Stimulated activated CD4-positive, alpha-beta T cell treated with anti-CD3 and anti-CD28 coated beads, TNF-alpha, amount 100 ng/mL, for 48 hours (primary cell): ENCODE results near the gene F2R.

Source experiments
- DNase-seq, 3 donors: peaks; one replicate each; pipeline ENCODE4 v3.0.0-alpha.2; 2020; ENCODE audit warnings: low read depth in 3 of 3

Gene F2R

DNA sequence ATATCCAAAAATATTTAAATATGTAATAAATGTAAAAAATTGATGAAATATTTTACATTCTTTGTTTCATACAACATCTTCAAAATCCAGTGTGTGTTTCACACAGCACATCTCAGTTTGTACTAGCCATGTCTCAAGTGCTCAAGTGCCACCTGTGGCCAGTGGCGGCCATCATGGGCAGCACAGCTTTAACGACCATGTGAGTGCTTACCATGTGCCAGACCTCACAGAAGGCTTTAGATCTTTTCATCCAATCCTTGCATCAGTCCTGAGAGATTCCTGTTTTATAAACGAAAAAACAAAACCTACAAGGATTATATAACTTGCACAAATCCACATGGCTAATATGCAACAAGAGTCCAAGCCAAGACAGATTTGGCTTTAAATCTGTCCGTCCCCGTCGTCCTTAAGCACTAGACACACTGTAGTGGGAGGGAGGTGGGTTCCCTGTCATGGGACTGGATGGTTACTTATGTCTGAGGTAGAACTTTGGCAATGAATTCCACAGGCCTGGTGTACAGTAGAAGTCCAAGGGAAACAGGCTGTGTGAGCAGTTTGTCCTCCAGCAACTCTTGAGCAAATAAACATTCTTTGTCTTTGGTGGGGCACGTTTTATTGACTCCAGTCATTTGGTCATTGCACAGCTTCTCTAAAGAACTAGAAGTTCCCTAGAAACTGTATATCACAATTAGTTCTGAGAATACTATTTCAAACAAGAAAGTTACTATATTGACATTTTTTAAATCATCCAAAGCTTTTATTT, 25.0 kb upstream of the F2R start:
- DNase-seq, result no peak

DNA sequence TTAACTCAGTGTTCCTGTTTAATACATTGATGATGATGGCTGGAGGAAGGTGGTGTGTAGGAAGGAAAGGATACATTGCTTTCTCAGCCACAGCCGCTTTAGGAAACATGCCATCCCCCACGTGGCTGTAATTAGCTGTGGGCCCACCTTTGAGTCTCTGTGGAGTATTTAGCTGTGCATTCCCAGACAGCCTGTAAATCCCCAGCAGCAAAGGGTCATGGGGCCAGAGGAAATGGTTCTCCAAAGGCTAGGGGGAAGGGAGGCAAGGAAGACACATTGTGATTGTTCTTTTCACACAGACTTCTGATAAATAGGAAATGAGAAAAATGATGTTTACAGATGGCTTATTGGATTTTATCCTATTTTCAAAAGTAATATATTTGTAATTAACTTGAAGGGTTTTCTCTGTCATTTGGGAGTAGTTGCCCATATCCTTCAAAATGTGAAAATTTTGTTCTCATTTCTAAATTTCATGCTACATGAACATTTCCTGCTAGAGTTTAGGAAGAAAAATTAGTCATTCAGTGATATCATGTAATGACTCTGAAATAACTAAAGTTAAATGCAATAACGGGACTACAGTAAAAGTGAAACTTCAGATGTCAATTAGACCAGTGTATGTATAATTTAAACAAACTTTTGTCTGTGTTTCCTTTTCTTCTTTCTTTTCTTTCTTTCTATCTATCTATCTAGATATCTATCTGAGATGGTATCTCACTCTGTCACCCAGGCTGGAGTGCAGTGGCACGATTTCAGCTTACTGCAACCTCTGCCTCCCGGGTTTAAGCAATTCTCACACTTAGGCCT, 24.3 kb upstream of the F2R start:
- no peak for DNase-seq

DNA sequence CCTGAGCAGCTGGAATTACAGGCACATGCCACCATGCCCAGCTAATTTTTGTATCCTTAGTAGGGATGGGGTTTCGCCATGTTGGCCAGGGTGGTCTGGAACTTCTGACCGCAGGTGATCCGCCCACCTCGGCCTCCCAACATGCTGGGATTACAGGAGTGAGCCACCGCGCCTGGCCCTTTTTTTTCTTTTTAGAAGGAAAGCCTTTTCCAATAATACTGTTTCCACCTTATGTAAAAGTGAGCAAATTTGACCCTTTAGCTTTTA, 23.7 kb upstream of the F2R start:
- no peak for DNase-seq

- DNase-seq, result no peak
These were observed 23.3 kb upstream of the F2R start for GRCh38 chr5:76692651-76693050.

DNA sequence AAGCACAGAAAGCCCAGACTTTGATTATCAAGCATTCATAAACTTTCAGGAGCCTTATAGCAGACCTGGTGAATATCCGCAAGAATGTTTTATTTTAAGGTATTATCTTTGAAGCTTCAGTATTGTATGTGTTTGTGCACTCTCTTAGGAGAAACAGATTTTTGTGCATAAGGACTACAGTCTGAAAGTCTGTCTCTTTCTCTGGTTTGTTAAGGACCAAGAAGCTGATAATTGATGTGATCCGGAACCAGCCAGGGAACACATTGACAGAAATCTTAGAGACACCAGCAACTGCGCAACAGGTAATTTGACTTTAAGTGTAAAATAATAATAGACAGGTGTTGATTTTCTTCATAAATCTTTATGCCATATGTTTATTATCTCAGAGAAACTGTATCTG, 22.8 kb upstream of the F2R start:
- DNase-seq, result no peak

- no peak for DNase-seq
These were observed 21.6 kb upstream of the F2R start for GRCh38 chr5:76694317-76694716.

DNA sequence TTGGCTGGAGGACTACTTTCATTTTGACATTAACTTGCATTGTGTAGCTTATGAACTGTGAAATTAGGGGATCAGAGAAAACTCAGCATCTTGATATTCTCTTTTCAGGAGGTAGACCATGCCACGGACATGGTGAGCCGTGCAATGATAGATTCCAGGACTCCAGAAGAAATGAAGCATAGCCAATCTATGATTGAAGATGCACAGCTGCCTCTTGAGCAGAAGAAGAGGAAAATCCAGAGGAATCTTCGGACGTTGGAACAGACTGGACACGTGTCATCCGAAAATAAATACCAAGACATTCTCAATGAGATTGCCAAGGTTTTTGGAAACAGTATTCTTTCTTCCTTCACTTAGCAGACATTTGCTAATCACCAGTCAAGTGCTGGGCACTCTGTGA, 20.6 kb upstream of the F2R start:
- no peak for DNase-seq

DNA sequence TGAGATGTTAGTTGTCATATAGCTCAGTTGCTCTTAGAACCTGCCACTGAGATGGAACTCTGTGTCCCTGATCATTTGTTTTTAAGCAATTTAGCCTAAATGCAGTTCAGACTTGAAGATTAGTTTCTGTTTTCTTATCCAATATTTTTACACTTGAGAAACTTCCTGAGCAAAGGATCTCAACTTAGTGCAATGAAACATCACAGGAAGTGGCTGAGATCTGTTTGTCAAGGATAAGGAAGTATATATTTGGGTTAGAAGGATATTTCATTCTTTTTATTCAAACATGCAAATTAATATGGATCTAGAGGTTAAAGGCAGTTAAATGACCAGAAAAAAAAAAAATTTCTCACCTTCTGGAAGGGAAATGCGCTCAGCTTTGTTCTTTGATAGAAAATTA, 19.7 kb upstream of the F2R start:
- no peak for DNase-seq

DNA sequence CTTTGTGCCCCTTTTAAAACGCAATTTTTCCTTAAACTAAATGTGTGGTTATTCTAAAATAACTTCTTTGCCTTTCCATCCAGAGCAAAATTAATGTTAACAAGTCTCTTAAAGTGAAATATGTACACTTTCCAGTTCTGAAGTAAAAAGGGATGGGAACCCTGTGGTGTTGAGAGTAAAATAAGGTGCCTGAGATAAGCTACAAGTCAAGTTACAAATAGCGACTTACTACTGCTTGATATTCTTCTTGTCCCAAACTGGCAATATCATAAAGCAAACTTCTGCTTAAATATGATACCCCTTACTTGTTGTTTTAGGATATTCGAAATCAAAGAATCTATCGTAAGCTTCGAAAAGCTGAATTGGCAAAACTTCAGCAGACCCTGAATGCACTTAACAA, 18.3 kb upstream of the F2R start:
- no peak for DNase-seq

DNA sequence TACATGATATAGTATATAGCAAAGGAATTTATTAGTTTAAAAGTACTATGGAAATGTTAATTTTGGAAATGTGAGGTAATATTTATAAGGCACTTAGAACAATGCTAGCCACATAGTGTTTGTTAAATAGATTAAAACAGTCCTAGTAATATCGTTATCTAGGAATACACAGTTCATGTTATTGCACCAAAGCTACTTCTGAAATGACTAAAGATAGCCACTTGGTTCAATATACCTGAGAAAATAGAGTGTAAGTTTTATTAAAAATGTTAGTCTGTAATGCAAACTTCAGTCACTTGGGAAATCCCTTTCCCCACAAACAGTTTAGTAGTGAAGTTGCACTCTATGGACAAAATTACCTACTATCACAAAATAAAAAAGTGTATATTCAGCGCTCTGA, 15.4 kb upstream of the F2R start:
- no peak for DNase-seq

DNA sequence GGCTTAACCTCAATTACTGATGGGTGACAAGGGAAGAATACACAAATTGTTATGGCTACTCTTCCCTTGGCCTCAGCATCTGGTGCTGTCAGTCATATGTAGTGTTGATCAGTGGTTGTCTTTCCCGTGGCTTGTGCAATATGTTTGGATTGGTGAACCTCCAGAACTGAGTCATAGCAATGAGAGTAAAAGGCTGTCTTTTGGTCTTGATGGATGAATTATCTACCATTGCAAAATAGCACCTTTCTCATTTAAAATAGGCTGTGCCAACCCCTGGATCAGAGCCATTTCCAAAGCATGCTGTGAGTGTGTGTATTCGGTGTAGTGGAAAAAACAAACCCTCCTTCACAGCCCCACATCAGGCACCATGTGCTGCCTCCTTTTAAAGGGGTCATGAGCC, 14.6 kb upstream of the F2R start:
- no peak for DNase-seq

DNA sequence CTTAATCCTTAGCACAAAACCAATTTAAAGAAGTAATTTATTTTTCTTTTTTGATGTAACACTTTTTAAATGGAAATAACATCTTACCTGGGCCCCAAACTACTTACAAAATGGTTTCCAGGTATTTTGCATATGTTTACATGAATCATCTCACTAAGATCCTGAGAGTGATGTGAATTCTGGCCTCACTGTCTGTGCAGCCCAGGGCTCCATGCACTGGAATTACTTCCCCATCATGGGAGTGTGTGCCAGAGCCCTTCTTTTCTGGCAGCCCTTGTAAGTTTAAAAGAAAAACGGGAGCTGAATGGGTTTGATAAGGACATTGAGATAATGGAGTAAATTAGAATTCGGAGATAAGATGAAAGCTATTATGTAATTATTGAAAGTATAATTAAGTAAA, 12.2 kb upstream of the F2R start:
- DNase-seq, result no peak

DNA sequence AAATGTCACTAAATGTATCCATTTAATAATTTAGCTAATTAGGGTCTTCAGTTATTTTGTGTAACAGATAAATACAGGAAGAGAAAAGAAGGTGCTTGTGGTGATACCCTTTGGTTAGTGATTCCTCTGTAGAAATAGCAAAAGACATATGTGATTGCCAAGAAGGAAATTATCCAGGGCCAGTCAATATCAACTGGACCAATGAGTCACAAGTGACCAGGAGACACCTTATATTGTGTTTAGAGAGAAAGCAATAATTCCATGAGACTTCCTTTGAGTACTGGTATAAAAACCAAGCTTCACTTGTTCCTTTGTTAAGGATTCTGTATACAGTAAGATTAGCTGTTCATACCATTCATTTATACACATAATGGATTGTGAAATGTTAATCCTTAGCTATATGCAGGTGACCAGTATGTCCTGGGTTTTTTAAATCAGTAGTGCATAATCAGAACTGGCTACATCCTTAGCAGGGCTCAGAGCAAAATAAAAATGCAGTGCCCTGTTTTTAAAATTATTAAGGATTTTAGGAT, 11.7 kb upstream of the F2R start:
- no peak for DNase-seq

DNA sequence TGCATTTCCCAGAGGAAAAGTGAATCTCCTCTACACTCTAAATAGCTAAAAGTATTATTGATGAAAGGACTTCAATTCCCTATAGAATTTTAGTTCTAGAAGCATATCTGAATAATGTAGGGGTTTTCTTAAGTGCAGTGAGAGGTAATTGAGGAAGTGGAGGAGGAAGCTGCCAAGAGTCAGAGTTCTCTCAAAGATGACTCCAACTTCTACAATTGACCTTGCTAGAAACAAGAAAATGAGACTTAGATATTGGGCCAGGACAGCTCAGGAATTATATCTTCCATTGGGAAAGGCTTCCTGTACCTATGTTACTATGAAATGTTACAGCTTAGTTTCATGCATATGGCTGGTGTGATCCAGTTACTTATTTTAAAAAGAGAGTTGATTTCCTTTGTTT, 10.4 kb upstream of the F2R start:
- DNase-seq, result no peak

DNA sequence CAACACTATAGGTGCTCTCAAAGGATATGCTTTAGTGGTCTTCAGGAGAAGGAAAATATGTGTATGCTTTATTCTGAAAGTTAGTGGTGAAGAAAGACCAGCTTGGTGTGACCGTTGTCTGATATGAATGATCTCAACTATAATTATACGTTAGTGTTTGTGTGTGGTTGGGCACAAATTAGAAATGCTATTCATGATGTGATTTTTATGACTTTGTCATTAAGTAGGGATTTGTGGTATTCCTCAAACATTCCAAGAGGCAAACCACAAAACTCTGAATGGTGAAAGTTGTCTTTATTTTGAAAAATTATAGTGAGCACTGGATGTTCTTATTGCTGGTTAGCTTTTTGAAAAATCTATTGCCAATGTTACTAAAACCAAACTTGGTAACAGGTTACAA, 6.2 kb upstream of the F2R start:
- no peak for DNase-seq

DNA sequence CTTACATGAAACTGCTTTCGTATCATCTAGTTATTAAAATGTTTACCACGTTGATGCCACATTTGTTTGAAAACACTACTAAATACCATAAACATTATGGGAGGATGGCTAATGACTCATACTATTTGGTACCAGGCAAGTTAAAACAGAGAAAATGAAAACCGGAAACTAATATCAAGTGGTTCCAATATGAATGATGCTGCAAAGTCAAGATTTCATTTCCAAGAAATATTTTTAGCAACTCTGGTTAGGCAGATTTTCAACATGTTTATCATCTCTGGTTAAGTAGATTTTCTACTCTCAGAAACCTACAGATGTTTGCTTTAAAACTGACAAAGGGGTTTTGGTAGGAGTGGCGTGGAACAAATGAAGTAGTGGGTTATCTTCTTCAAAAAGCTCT, 4.9 kb upstream of the F2R start:
- no peak for DNase-seq

DNA sequence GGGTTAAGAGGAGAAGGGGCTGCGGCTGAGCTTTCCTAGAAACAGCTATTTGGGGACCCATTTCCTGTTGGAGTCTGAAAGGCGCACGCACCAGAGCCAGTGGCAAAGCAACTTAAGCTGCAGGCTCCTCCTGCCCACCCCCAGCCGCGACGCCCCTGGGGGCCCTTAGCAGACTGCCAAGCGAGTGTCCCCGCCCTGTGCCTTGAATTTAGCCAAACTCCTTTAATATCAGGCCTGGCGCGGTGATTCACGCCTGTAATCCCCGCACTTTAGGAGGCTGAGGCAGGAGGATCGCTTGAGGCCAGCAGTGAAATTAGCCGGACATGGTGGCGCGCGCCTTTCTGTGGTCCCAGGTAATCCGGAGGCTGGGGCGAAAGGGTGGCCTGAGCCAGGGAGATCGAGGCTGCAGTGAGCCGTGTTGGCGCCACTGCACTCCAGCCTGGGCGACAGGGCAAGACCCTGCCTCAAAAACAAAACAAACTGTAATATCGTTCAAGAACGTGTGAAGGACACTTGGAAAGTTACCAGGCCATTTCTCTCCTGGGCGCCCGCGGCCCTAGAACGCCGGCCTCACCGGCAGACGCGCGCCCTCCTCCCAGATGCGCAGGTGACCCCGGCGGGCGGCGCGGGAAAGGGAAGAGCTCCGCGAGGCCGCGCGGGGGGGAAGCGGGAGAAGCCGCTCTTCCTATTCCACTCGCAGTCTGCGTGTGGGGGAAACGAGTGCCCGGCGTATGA, 1.0 kb upstream of the F2R start:
- DNase-seq, result no peak

GRCh38 chr5:76715486-76715735, 515 bp upstream of the F2R start:
- no peak for DNase-seq

DNA sequence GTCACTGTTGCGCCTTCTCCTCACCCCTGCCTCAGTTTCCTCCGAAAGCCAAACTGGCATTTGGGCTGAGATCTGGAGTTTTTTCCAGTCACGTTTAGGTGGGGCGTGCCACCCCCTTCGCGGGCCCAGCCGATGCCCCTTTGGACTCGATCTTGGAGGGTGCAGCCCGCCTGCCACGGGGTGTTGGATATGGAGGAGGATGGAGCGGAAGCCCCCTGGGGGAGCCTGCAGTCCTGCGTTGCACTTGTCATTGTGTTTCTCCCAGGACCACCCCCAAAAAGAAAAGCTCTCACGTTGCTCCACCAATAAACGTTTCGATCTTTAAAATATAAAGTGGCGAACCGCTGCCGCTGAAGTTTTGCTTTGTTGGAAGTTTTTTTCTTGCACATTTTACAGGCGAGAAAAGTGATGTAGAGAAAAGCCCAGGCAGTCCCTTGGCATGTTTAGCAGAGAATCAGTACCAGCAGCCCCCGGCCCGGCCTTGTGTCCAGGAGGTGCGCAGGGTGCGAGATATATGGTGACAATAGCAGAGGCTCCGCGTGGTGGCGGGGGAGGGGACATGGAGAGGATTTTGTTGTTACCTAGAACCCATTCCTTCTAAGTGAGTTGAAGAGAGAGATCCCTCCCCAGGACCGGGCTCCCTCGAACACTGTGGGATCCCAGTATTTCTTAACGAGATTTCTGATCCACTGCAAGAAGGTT, 681 bp downstream of the F2R start:
- no peak for DNase-seq

GRCh38 chr5:76717222-76718083, 1.5 kb downstream of the F2R start:
- no peak for DNase-seq

DNA sequence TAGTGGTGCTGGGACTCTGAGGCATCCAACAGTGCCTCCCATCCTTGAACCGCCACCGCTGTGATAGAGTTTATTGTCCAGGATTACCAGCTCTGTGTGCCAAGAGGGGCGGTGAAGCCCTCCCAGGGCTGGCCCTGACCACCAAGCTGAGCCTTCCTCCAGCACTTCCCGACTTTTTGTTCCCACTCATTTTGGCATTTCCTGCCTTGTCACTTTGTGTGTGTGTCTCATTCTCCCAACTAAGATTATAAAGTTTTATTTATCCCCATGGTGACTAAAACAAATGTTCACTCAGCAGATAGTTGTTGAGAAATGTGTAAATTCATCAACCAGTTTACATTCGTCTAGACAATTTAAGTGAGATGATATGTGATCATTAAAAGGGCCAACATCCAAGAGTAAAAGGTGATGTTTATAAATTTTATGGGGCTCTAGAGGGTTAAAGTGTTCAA, 2.5 kb downstream of the F2R start:
- no peak for DNase-seq
